Retinal pigment epithelial cell (primary cell): ENCODE data around the gene ACVR1.

ENCODE experiments used
- DNase-seq: peaks from one replicate; pipeline ENCODE4 v3.0.0-alpha.2; 2010; ENCODE audit warnings: low read depth
- H3K4me3 ChIP-seq: 2 replicates; pipeline ENCODE4 v1.5.1; 2011; ENCODE audit warnings: mild to moderate bottlenecking, low read length, control low read depth, moderate library complexity
- CTCF ChIP-seq: conservative IDR thresholded peaks from 2 replicates; pipeline ENCODE4 v1.5.1; 2011; ENCODE audit warnings: low read depth, low read length, control low read depth, inconsistent platforms

ACVR1 gene

GRCh38 chr2:157810037-157810436 lies 66.1 kb downstream of the ACVR1 start:
- no peak for TF ChIP-seq CTCF
- no peak overlapping the region for H3K4me3 ChIP-seq
- no peak for DNase-seq

GRCh38 chr2:157809212-157809611 lies 66.9 kb downstream of the ACVR1 start:
- no peak overlapping the region for H3K4me3 ChIP-seq
- no peak for TF ChIP-seq CTCF
- peak; percentile 78 for DNase-seq

GRCh38 chr2:157808421-157808820 lies 67.7 kb downstream of the ACVR1 start:
- no peak overlapping the region for H3K4me3 ChIP-seq
- DNase-seq: no peak
- no peak for TF ChIP-seq CTCF

- H3K4me3 ChIP-seq: no peak overlapping the region
- TF ChIP-seq CTCF: no peak
- DNase-seq: no peak
Observed at GRCh38 chr2:157806426-157807077, 69.6 kb downstream of the ACVR1 start.

GRCh38 chr2:157805519-157805918 lies 70.6 kb downstream of the ACVR1 start:
- TF ChIP-seq CTCF: no peak
- DNase-seq: no peak
- no peak overlapping the region for H3K4me3 ChIP-seq

GRCh38 chr2:157804355-157804754 lies 71.8 kb downstream of the ACVR1 start:
- no peak for DNase-seq
- no peak overlapping the region for H3K4me3 ChIP-seq
- TF ChIP-seq CTCF: no peak

GRCh38 chr2:157803952-157804351 lies 72.2 kb downstream of the ACVR1 start:
- no peak for DNase-seq
- no peak for TF ChIP-seq CTCF
- no peak overlapping the region for H3K4me3 ChIP-seq
